Kidney epithelial cell (primary cell): ENCODE measurements around the gene RBM26. TPM values are rescaled to one million over a fixed set of nuclear protein-coding genes. Genes with fewer than 3 reads are reported as not detected.
"Not testable (repeated sequence)": the region's sequence is repeated elsewhere in the genome, so short reads cannot be mapped to it uniquely, and the experiment has no call there.

Experiments
- DNase-seq: peaks from one replicate; pipeline ENCODE4 v3.0.0-alpha.2; 2010; ENCODE audit warnings: low read depth
- H3K27me3 ChIP-seq: 2 replicates; pipeline ENCODE4 v1.6.0; 2011; ENCODE audit warnings: low read length; ENCODE audit not compliant: control insufficient read depth, insufficient read depth
- H3K36me3 ChIP-seq: 2 replicates; pipeline ENCODE4 v1.5.1; 2011; ENCODE audit warnings: low read length; ENCODE audit not compliant: control insufficient read depth, insufficient read depth
- H3K4me3 ChIP-seq: 2 replicates; pipeline ENCODE4 v1.5.1; 2011; ENCODE audit warnings: low read depth, mild to moderate bottlenecking, control low read depth, low read length
- CTCF ChIP-seq: IDR thresholded peaks from 2 replicates; pipeline ENCODE4 v1.5.1; 2011; ENCODE audit warnings: mild to moderate bottlenecking, moderate library complexity, low read length, control low read depth, inconsistent platforms; ENCODE audit not compliant: insufficient read depth, poor library complexity, severe bottlenecking
- total RNA-seq: library from RNA; depleted of rRNA; stranded (reverse); fragments of >200 nt; gene quantifications from 2 replicates; pipeline ENCODE4 v1.2.3, GENCODE V29; 2015

Gene RBM26
- total RNA-seq, 1 donor from 2014 or later, result 25.6 TPM

- H3K36me3 ChIP-seq, result peaks cover 1% of the 10 kb centered on the region
Measured at GRCh38 chr13:79359064-79359463, 47.0 kb downstream of the RBM26 start.

GRCh38 chr13:79354285-79354684 lies 51.8 kb downstream of the RBM26 start:
- Histone ChIP-seq H3K27me3 (no peaks in the 10 kb centered on the region), H3K4me3 (no peak overlapping the region), H3K36me3 (no peaks in the 10 kb centered on the region)
- no peak for TF ChIP-seq CTCF
- DNase-seq, result no peak

More at GRCh38 chr13:79359064-79359463, 47.0 kb downstream of the RBM26 start:
- no peak for TF ChIP-seq CTCF
- no peak overlapping the region for H3K4me3 ChIP-seq
- no peak for DNase-seq
- no peaks in the 10 kb centered on the region for H3K27me3 ChIP-seq

- TF ChIP-seq CTCF, result no peak
- H3K27me3 ChIP-seq, result no peaks in the 10 kb centered on the region
- DNase-seq, result no peak
- H3K4me3 ChIP-seq, result no peak overlapping the region
- H3K36me3 ChIP-seq, result no peaks in the 10 kb centered on the region
Measured at GRCh38 chr13:79353693-79354092, 52.4 kb downstream of the RBM26 start.

DNA sequence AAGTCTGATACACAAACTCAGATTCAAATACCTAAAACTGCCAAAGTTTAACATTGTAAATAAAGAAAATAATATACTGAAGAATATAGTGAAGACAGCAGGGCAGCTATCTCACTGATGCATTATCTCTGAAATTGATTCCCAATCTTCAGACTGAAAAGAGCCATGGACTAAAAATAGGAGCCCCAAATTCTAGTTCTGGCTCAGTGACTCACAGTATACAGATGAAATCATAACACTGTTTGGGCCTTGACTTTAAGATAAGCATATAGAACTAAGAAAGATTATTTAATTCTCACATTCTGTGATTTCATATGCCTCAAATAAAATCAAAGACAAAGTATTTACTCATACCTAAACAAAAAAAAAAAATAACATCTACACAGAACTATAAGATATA lies 53.9 kb downstream of the RBM26 start:
- Histone ChIP-seq H3K27me3 (no peaks in the 10 kb centered on the region), H3K36me3 (no peaks in the 10 kb centered on the region), H3K4me3 (no peak overlapping the region)
- no peak for DNase-seq
- no peak for TF ChIP-seq CTCF

DNA sequence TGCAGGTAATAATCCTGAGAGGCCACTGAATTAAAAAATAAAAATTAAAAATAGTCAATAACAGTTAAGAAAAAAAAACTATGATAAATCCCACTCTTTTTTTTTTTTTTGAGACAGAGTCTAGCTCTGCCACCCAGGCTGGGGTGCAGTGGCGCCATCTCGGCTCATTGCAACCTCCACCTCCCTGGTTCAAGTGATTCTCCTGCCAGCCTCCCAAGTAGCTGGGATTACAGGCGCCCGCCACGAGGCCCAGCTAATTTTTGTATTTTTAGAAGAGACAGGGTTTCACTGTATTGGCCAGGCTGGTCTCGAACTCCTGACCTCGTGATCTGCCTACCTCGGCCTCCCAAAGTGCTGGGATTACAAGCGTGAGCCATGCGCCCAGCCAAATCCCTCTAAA lies 56.4 kb downstream of the RBM26 start:
- H3K36me3 ChIP-seq, H3K27me3 ChIP-seq, H3K4me3 ChIP-seq, DNase-seq: not testable (repeated sequence)

GRCh38 chr13:79349011-79349410 lies 57.0 kb downstream of the RBM26 start:
- no peak for DNase-seq
- Histone ChIP-seq H3K36me3 (no peaks in the 10 kb centered on the region), H3K4me3 (no peak overlapping the region), H3K27me3 (no peaks in the 10 kb centered on the region)
- no peak for TF ChIP-seq CTCF
